ACC112 (cell line): ENCODE results near the gene HUNK.

Source experiments
- H2AFZ ChIP-seq: fragments of 200-600 bp; sonication (generic); one replicate; pipeline ENCODE4 v1.6.0; 2017; ENCODE audit warnings: antibody characterized with exemption, low read length; ENCODE audit not compliant: unreplicated experiment
- H3K27ac ChIP-seq: fragments of 200-600 bp; sonication (generic); 2 replicates; pipeline ENCODE4 v1.5.1; 2014; ENCODE audit warnings: low read depth, mild to moderate bottlenecking, antibody characterized with exemption, low read length, moderate library complexity
- H3K27me3 ChIP-seq: fragments of 200-600 bp; sonication (generic); 2 replicates; pipeline ENCODE4 v1.6.1; 2014; ENCODE audit warnings: mild to moderate bottlenecking, antibody characterized with exemption, low read length, moderate library complexity, mixed read lengths; ENCODE audit not compliant: insufficient read depth
- H3K36me3 ChIP-seq: fragments of 200-600 bp; sonication (generic); 2 replicates; pipeline ENCODE4 v1.6.1; 2016; ENCODE audit warnings: mild to moderate bottlenecking, antibody characterized with exemption, low read length, moderate library complexity, mixed read lengths; ENCODE audit not compliant: insufficient read depth
- H3K4me1 ChIP-seq: fragments of 200-600 bp; sonication (generic); one replicate; pipeline ENCODE4 v1.6.1; 2016; ENCODE audit warnings: low read length, mixed read lengths; ENCODE audit not compliant: insufficient read depth, unreplicated experiment, control insufficient read depth
- H3K4me3 ChIP-seq: fragments of 200-600 bp; sonication (generic); 2 replicates; pipeline ENCODE4 v1.5.1; 2014; ENCODE audit warnings: mild to moderate bottlenecking, low read depth, low read length
- H3K79me2 ChIP-seq: fragments of 200-600 bp; sonication (generic); one replicate; pipeline ENCODE4 v1.6.0; 2016; ENCODE audit warnings: low read length; ENCODE audit not compliant: control insufficient read depth, unreplicated experiment, insufficient read depth

Gene HUNK

GRCh38 chr21:31983554-31983953 lies 110.7 kb downstream of the HUNK start:
- no peaks in the 10 kb centered on the region for H3K36me3 ChIP-seq
- no peaks in the 10 kb centered on the region for H3K27me3 ChIP-seq
- H3K27ac ChIP-seq: no peak overlapping the region
- no peaks in the 10 kb centered on the region for H3K4me1 ChIP-seq
- no peak overlapping the region for H3K4me3 ChIP-seq
- H3K79me2 ChIP-seq: no peaks in the 10 kb centered on the region
- no peak overlapping the region for H2AFZ ChIP-seq

GRCh38 chr21:31985398-31985797 lies 112.6 kb downstream of the HUNK start:
- Histone ChIP-seq H3K4me3 (no peak overlapping the region), H3K4me1 (no peaks in the 10 kb centered on the region), H3K36me3 (no peaks in the 10 kb centered on the region), H2AFZ (no peak overlapping the region), H3K79me2 (no peaks in the 10 kb centered on the region), H3K27ac (no peak overlapping the region), H3K27me3 (no peaks in the 10 kb centered on the region)

- Histone ChIP-seq H2AFZ (no peak overlapping the region), H3K4me1 (no peaks in the 10 kb centered on the region), H3K27ac (no peak overlapping the region), H3K36me3 (no peaks in the 10 kb centered on the region), H3K4me3 (no peak overlapping the region), H3K27me3 (no peaks in the 10 kb centered on the region), H3K79me2 (no peaks in the 10 kb centered on the region)
Measured at GRCh38 chr21:31986035-31986856, 113.4 kb downstream of the HUNK start.

GRCh38 chr21:31987696-31988095 lies 114.9 kb downstream of the HUNK start:
- no peaks in the 10 kb centered on the region for H3K27me3 ChIP-seq
- H3K4me1 ChIP-seq: no peaks in the 10 kb centered on the region
- H3K27ac ChIP-seq: no peak overlapping the region
- H3K4me3 ChIP-seq: no peak overlapping the region
- no peaks in the 10 kb centered on the region for H3K36me3 ChIP-seq
- H3K79me2 ChIP-seq: no peaks in the 10 kb centered on the region
- no peak overlapping the region for H2AFZ ChIP-seq

- H3K4me1 ChIP-seq: no peaks in the 10 kb centered on the region
- no peaks in the 10 kb centered on the region for H3K79me2 ChIP-seq
- H2AFZ ChIP-seq: no peak overlapping the region
- H3K4me3 ChIP-seq: no peak overlapping the region
- H3K27ac ChIP-seq: no peak overlapping the region
- no peaks in the 10 kb centered on the region for H3K27me3 ChIP-seq
- no peaks in the 10 kb centered on the region for H3K36me3 ChIP-seq
Measured at GRCh38 chr21:31988492-31989290, 115.9 kb downstream of the HUNK start.

- Histone ChIP-seq H3K27ac (no peak overlapping the region), H3K79me2 (no peaks in the 10 kb centered on the region), H3K36me3 (no peaks in the 10 kb centered on the region), H3K27me3 (no peaks in the 10 kb centered on the region), H3K4me1 (no peaks in the 10 kb centered on the region), H3K4me3 (no peak overlapping the region), H2AFZ (no peak overlapping the region)
Measured at GRCh38 chr21:31991356-31992331, 118.8 kb downstream of the HUNK start.

- H2AFZ ChIP-seq: no peak overlapping the region
- H3K4me1 ChIP-seq: no peaks in the 10 kb centered on the region
- H3K27ac ChIP-seq: no peak overlapping the region
- H3K36me3 ChIP-seq: no peaks in the 10 kb centered on the region
- H3K79me2 ChIP-seq: no peaks in the 10 kb centered on the region
- H3K27me3 ChIP-seq: no peaks in the 10 kb centered on the region
- no peak overlapping the region for H3K4me3 ChIP-seq
Measured at GRCh38 chr21:31992391-31992790, 119.6 kb downstream of the HUNK start.

- Histone ChIP-seq H3K27me3 (no peaks in the 10 kb centered on the region), H3K36me3 (no peaks in the 10 kb centered on the region), H3K79me2 (no peaks in the 10 kb centered on the region), H2AFZ (no peak overlapping the region), H3K4me3 (no peak overlapping the region), H3K27ac (no peak overlapping the region), H3K4me1 (no peaks in the 10 kb centered on the region)
Measured at GRCh38 chr21:31993826-31994825, 121.3 kb downstream of the HUNK start.

- H3K27ac ChIP-seq: no peak overlapping the region
- H3K4me3 ChIP-seq: no peak overlapping the region
- H3K79me2 ChIP-seq: no peaks in the 10 kb centered on the region
- H3K4me1 ChIP-seq: no peaks in the 10 kb centered on the region
- no peaks in the 10 kb centered on the region for H3K36me3 ChIP-seq
- no peak overlapping the region for H2AFZ ChIP-seq
- H3K27me3 ChIP-seq: no peaks in the 10 kb centered on the region
Measured at GRCh38 chr21:31997191-31997590, 124.4 kb downstream of the HUNK start.
